ENCODE measurements around the gene NF2.

The NF2 gene

DNA sequence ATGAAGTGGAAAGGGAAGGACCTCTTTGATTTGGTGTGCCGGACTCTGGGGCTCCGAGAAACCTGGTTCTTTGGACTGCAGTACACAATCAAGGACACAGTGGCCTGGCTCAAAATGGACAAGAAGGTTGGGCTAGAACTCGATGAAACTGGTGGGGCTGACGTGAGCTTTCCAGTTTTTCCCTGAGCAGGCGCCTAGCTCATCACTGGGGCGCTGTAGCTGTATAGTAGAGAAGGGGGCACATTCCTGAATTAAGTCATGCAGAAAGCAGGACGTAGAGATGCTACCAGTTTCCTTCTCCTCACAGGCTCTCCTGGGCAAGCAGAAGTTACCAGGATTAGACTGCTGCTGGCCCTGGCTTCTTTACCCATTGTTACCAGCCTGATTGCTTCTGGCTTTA is 33.3 kb downstream of the NF2 start:
- Mint-ChIP-seq H3K4me3 (no peak overlapping the region), H3K36me3 (peaks cover 9% of the 10 kb centered on the region), H3K9me3 (no peaks in the 10 kb centered on the region), H3K27me3 (no peaks in the 10 kb centered on the region), H3K27ac (no peak overlapping the region), H3K4me1 (peaks cover 32% of the 10 kb centered on the region)

DNA sequence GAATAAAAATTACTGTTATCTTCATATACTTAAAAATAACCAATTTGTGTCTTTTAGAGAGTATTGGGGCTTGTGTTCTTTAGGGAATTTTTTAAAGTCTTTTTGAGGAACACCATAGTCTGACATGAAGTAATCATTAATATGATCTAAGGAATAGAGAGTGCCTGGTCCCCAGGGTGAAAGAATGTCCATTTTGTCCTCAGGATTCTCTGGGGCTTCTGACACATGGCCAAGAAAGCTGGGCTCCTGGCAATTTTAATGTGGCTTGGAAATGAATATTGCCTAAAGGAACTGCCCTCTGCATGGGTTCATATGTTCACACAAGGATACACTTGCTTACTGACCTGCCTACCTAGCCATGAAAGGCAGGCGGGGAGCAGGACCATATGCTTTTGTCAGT is 33.7 kb downstream of the NF2 start:
- Mint-ChIP-seq H3K9me3 (no peaks in the 10 kb centered on the region), H3K4me3 (no peak overlapping the region), H3K27ac (no peak overlapping the region), H3K27me3 (no peaks in the 10 kb centered on the region), H3K36me3 (peaks cover 12% of the 10 kb centered on the region), H3K4me1 (peaks cover 30% of the 10 kb centered on the region)

GRCh38 chr22:29638678-29639077 is 35.2 kb downstream of the NF2 start:
- Mint-ChIP-seq H3K4me3 (no peak overlapping the region), H3K27ac (no peak overlapping the region), H3K9me3 (no peaks in the 10 kb centered on the region), H3K27me3 (no peaks in the 10 kb centered on the region), H3K4me1 (peaks cover 17% of the 10 kb centered on the region), H3K36me3 (peaks cover 12% of the 10 kb centered on the region)

- Mint-ChIP-seq H3K27ac (no peak overlapping the region), H3K9me3 (no peaks in the 10 kb centered on the region), H3K4me1 (peaks cover 13% of the 10 kb centered on the region), H3K4me3 (no peak overlapping the region), H3K27me3 (no peaks in the 10 kb centered on the region), H3K36me3 (peaks cover 12% of the 10 kb centered on the region)
Measured at GRCh38 chr22:29639096-29639495, 35.7 kb downstream of the NF2 start.

GRCh38 chr22:29641042-29641699 is 37.7 kb downstream of the NF2 start:
- H3K27ac Mint-ChIP-seq = no peak overlapping the region
- no peak overlapping the region for H3K4me3 Mint-ChIP-seq
- H3K36me3 Mint-ChIP-seq = peaks cover 12% of the 10 kb centered on the region

GRCh38 chr22:29641700-29642330 is 38.4 kb downstream of the NF2 start:
- Mint-ChIP-seq H3K4me1 (peaks cover 3% of the 10 kb centered on the region), H3K27ac (no peak overlapping the region), H3K4me3 (no peak overlapping the region), H3K9me3 (no peaks in the 10 kb centered on the region), H3K36me3 (peaks cover 12% of the 10 kb centered on the region), H3K27me3 (no peaks in the 10 kb centered on the region)

More at GRCh38 chr22:29641042-29641699, 37.7 kb downstream of the NF2 start:
- no peaks in the 10 kb centered on the region for H3K9me3 Mint-ChIP-seq
- H3K27me3 Mint-ChIP-seq = no peaks in the 10 kb centered on the region
- peaks cover 3% of the 10 kb centered on the region for H3K4me1 Mint-ChIP-seq

GRCh38 chr22:29642694-29643093 is 39.3 kb downstream of the NF2 start:
- peaks cover 16% of the 10 kb centered on the region for H3K36me3 Mint-ChIP-seq
- no peak overlapping the region for H3K27ac Mint-ChIP-seq
- no peak overlapping the region for H3K4me3 Mint-ChIP-seq
- no peaks in the 10 kb centered on the region for H3K9me3 Mint-ChIP-seq
- H3K4me1 Mint-ChIP-seq = peaks cover 3% of the 10 kb centered on the region
- no peaks in the 10 kb centered on the region for H3K27me3 Mint-ChIP-seq

GRCh38 chr22:29647954-29648737 is 44.7 kb downstream of the NF2 start:
- no peaks in the 10 kb centered on the region for H3K4me1 Mint-ChIP-seq
- H3K27ac Mint-ChIP-seq = no peak overlapping the region
- H3K27me3 Mint-ChIP-seq = no peaks in the 10 kb centered on the region
- H3K36me3 Mint-ChIP-seq = peaks cover 7% of the 10 kb centered on the region
- no peak overlapping the region for H3K4me3 Mint-ChIP-seq
- H3K9me3 Mint-ChIP-seq = no peaks in the 10 kb centered on the region

GRCh38 chr22:29650370-29650769 is 46.9 kb downstream of the NF2 start:
- peaks cover 7% of the 10 kb centered on the region for H3K36me3 Mint-ChIP-seq
- no peaks in the 10 kb centered on the region for H3K27me3 Mint-ChIP-seq
- H3K4me3 Mint-ChIP-seq = no peak overlapping the region
- no peaks in the 10 kb centered on the region for H3K4me1 Mint-ChIP-seq
- no peak overlapping the region for H3K27ac Mint-ChIP-seq
- H3K9me3 Mint-ChIP-seq = no peaks in the 10 kb centered on the region

GRCh38 chr22:29651652-29652051 is 48.2 kb downstream of the NF2 start:
- Mint-ChIP-seq H3K4me3 (no peak overlapping the region), H3K4me1 (no peaks in the 10 kb centered on the region)

DNA sequence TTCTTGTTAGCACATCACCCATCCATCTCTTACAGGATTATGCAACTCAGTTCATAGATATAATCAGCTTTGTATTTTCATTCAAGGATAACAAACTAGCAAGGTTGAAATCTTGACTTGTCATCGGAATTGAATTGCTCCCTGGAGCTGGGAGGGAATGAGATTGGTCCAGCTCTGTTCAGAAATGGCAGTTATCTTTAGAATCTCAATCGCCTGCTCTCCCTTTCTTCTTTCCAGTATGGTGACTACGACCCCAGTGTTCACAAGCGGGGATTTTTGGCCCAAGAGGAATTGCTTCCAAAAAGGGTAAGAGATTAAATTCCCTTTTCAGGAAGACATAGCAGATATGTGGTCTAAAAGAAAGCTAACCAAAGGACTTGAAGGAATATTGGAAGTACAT is 51.0 kb downstream of the NF2 start:
- H3K9me3 Mint-ChIP-seq = no peaks in the 10 kb centered on the region
- H3K27ac Mint-ChIP-seq = no peak overlapping the region
- H3K36me3 Mint-ChIP-seq = peaks cover 6% of the 10 kb centered on the region
- no peaks in the 10 kb centered on the region for H3K27me3 Mint-ChIP-seq
- H3K4me3 Mint-ChIP-seq = no peak overlapping the region
- peaks cover 3% of the 10 kb centered on the region for H3K4me1 Mint-ChIP-seq

More at GRCh38 chr22:29651652-29652051, 48.2 kb downstream of the NF2 start:
- Mint-ChIP-seq H3K36me3 (peaks cover 7% of the 10 kb centered on the region), H3K27me3 (no peaks in the 10 kb centered on the region), H3K9me3 (no peaks in the 10 kb centered on the region), H3K27ac (no peak overlapping the region)

GRCh38 chr22:29654882-29655281 is 51.4 kb downstream of the NF2 start:
- Mint-ChIP-seq H3K9me3 (no peaks in the 10 kb centered on the region), H3K4me1 (peaks cover 3% of the 10 kb centered on the region), H3K4me3 (no peak overlapping the region), H3K36me3 (peaks cover 6% of the 10 kb centered on the region), H3K27ac (no peak overlapping the region), H3K27me3 (no peaks in the 10 kb centered on the region)

DNA sequence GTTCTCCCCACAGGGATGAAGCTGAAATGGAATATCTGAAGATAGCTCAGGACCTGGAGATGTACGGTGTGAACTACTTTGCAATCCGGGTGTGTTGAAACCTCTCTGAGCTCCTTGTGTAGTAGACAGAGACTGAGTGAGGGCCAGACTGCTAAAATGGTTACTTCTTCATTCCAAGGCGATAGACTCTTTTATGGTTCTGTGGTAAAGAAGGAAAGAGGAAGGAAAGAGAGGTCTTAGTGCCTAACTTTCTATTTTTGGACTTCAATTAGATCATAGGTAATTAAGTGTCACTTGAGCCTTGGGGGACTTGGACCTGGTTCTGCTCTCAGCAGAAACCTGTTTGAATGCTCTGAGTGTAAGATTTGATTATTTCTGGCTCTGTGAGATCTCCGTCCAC is 54.7 kb downstream of the NF2 start:
- H3K9me3 Mint-ChIP-seq = no peaks in the 10 kb centered on the region
- no peak overlapping the region for H3K27ac Mint-ChIP-seq
- H3K27me3 Mint-ChIP-seq = no peaks in the 10 kb centered on the region
- H3K4me1 Mint-ChIP-seq = peaks cover 3% of the 10 kb centered on the region
- no peak overlapping the region for H3K4me3 Mint-ChIP-seq
- peaks cover 6% of the 10 kb centered on the region for H3K36me3 Mint-ChIP-seq

DNA sequence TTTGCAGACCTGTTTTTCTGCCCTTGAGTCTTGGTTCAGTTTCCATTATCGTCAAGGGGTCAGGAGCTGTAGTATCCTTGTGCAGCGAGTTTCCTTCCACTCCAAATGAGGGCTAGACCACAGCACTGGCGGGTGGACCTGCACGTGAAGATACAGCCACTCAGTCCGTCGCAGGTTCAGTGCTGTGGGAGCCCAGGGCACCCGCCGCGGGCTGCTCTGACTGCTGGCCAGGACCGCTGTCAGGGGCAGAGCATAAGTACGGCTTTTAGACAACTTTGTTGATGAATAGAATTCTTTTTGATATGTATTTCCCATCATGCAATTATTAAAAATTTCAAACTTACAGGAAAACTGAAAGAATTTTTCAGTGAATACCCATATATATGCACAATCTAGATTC is 56.6 kb downstream of the NF2 start:
- peaks cover 10% of the 10 kb centered on the region for H3K36me3 Mint-ChIP-seq
- no peak overlapping the region for H3K4me3 Mint-ChIP-seq
- H3K27me3 Mint-ChIP-seq = no peaks in the 10 kb centered on the region
- H3K4me1 Mint-ChIP-seq = peaks cover 7% of the 10 kb centered on the region
- H3K27ac Mint-ChIP-seq = no peak overlapping the region
- H3K9me3 Mint-ChIP-seq = no peaks in the 10 kb centered on the region

GRCh38 chr22:29661336-29661735 is 57.9 kb downstream of the NF2 start:
- no peaks in the 10 kb centered on the region for H3K9me3 Mint-ChIP-seq
- peaks cover 7% of the 10 kb centered on the region for H3K4me1 Mint-ChIP-seq
- H3K27me3 Mint-ChIP-seq = no peaks in the 10 kb centered on the region
- peaks cover 10% of the 10 kb centered on the region for H3K36me3 Mint-ChIP-seq
- H3K27ac Mint-ChIP-seq = no peak overlapping the region
- H3K4me3 Mint-ChIP-seq = no peak overlapping the region

DNA sequence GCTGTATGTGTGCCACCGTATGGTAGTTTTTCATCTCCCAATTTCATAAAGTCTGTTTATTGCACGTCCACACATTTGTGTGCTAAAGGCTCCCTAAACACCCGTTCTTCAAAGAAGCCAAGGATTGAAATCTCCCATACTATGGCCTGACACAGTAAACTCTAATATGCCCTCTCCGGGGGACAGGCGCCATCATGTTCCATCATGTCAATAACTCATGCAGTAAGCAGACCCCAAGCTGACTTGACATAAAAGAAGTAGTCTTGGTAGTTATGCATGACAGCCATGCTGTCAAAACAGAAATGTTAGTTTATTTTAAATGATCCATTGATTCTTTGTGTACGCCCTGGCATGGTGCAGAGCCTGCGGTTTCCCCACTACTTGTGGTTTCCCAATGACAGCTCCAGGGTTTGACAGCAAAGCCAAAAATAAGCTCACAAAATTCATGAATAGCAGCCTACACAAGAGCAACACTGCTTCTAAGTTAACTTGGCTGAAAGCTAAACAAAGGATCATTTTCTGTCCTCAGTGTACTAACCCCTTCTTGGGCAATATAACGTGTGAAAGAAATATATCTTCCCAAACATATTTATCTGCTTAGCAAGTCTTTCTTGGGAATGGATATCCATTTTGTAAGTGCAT is 59.9 kb downstream of the NF2 start:
- Mint-ChIP-seq H3K4me1 (peaks cover 4% of the 10 kb centered on the region), H3K9me3 (no peaks in the 10 kb centered on the region), H3K27ac (no peak overlapping the region), H3K27me3 (no peaks in the 10 kb centered on the region), H3K36me3 (peaks cover 7% of the 10 kb centered on the region), H3K4me3 (no peak overlapping the region)
